Activated T-helper 1 cell treated with anti-CD3 and anti-CD28 coated beads, Interleukin-12 subunit alpha, Interleukin-12 subunit beta, Interleukin-2, Interleukin-4 antibody, amounts not matched to agents 30 ng/mL and 10 ng/mL and 1 ng/mL, durations not matched to agents 14 hours and 24 hours and 36 hours (primary cell): ENCODE measurements around the gene PCDH15. TPM values are rescaled to one million over a fixed set of nuclear protein-coding genes. Genes with fewer than 3 reads are reported as not detected.
"Not testable (repeated sequence)": the region's sequence is repeated elsewhere in the genome, so short reads cannot be mapped to it uniquely, and the experiment has no call there.

ENCODE experiments used
- DNase-seq: peaks from one replicate; pipeline ENCODE4 v3.0.0; 2021; ENCODE audit warnings: low spot score
- H3K27ac Mint-ChIP-seq: one replicate; pipeline ENCODE4 v1.8.0; 2021; ENCODE audit warnings: mild to moderate bottlenecking, mixed read lengths
- H3K27me3 Mint-ChIP-seq: one replicate; pipeline ENCODE4 v1.8.0; 2022; ENCODE audit warnings: mild to moderate bottlenecking, moderate library complexity, mixed read lengths; ENCODE audit not compliant: insufficient read depth
- H3K36me3 Mint-ChIP-seq: one replicate; pipeline ENCODE4 v1.8.0; 2021; ENCODE audit warnings: low read depth, mixed read lengths
- H3K4me1 Mint-ChIP-seq: one replicate; pipeline ENCODE4 v1.8.0; 2021; ENCODE audit warnings: low read depth, mixed read lengths
- H3K4me3 Mint-ChIP-seq: one replicate; pipeline ENCODE4 v1.8.0; 2021; ENCODE audit warnings: mild to moderate bottlenecking, moderate library complexity, mixed read lengths
- H3K9me3 Mint-ChIP-seq: one replicate; pipeline ENCODE4 v1.8.0; 2021; ENCODE audit warnings: mixed read lengths
- intact Hi-C: fragments of 100-400 bp; cut with micrococcal nuclease; formaldehyde crosslinking; loops from one replicate; pipeline ENCODE4 v1.15.1; 2024
- total RNA-seq: library from RNA; stranded (reverse); gene quantifications from 2 replicates; pipeline ENCODE4 v1.2.3, GENCODE V29; 2022

PCDH15 gene
- total RNA-seq, 1 donor from 2014 or later: not detected

DNA sequence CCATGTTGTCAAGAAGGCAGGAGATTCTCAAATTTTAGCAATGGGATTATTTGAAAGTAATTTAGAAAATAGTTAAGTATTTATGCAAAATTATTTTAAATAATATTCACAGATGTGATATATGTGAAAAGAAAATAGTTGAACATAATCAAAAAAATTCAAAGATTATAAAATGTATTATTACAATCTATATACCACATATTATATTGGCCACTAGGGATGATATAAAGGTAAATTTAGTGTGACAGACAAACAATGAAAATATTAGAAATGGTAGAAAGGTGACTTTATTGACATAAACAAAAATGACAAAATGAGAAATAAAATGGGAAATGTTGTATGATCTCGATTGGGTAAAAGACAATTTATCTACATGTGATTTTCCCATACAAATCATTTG, 385.5 kb downstream of the PCDH15 start:
- intact Hi-C loops: no loop called here
- Mint-ChIP-seq H3K4me1 (no peaks in the 10 kb centered on the region), H3K27ac (no peak overlapping the region)

DNA sequence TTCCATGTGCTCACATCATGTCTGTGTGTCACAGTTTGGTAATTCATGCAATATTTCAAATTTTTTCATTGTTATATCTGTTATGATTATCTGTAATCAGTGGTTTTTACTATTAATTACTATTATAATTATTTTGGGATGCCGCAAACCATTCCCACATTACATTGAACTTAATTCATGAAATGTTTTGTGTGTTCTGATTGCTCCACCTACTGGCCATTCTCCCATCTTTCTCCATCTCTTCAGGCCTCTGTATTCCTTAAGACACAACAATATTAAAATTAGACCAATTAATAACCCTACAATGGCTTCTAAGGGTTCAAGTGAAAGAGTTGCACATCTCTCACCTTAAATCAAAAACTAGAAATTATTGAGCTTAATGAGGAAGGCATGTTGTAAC, 398.5 kb downstream of the PCDH15 start:
- Mint-ChIP-seq H3K36me3 (no peaks in the 10 kb centered on the region), H3K4me1 (no peaks in the 10 kb centered on the region), H3K4me3 (no peak overlapping the region), H3K27me3 (no peaks in the 10 kb centered on the region), H3K9me3 (no peaks in the 10 kb centered on the region), H3K27ac (no peak overlapping the region)
- intact Hi-C loops: no loop called here
- DNase-seq: no peak

More for the DNA sequence above, 385.5 kb downstream of the PCDH15 start:
- no peaks in the 10 kb centered on the region for H3K36me3 Mint-ChIP-seq
- no peaks in the 10 kb centered on the region for H3K9me3 Mint-ChIP-seq
- no peak for DNase-seq
- no peak overlapping the region for H3K4me3 Mint-ChIP-seq
- no peaks in the 10 kb centered on the region for H3K27me3 Mint-ChIP-seq

DNA sequence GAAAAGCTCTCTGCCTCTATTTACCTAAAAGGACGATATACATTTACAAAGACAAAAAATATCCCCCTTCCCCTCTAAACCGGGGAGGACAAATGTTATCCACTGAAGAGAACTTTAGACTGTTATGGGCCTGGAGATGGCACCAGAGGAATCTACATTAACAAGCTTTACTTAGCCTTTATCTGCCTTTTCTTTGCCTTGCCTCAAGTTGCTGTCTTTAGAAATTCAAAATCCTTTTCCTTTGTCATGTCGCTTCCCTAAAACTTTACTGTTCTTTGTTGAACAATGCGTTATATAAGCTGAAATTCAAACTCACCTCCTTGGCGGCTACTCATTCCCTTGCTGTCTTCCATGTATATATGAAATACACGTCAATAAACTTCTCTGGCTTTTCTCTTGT, 405.0 kb downstream of the PCDH15 start:
- Mint-ChIP-seq H3K27me3 (no peaks in the 10 kb centered on the region), H3K36me3 (no peaks in the 10 kb centered on the region), H3K27ac (no peak overlapping the region), H3K4me3 (no peak overlapping the region), H3K4me1 (no peaks in the 10 kb centered on the region), H3K9me3 (peaks cover 4% of the 10 kb centered on the region)
- intact Hi-C loops: no loop called here
- no peak for DNase-seq

DNA sequence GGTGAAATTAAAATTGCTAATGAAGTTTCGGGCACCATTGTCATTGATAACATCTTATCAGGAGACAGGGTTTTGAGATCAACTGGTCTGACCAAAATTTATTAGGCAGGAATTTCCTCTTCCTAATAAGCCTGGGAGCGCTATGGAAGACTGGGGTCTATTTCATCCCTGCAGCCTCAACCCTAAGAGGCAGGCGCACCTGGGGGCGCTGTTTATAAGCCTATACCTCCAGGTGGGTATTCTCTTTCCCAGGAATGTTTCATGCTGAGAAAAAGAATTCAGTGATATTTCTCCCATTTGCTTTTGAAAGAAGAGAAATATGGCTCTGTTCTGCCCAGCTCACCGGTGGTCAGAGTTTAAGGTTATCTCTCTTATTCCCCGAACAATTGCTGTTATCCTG, 406.4 kb downstream of the PCDH15 start:
- intact Hi-C loops, H3K4me3 Mint-ChIP-seq, H3K27me3 Mint-ChIP-seq, DNase-seq, H3K4me1 Mint-ChIP-seq, H3K27ac Mint-ChIP-seq, H3K9me3 Mint-ChIP-seq, H3K36me3 Mint-ChIP-seq: not testable (repeated sequence)

DNA sequence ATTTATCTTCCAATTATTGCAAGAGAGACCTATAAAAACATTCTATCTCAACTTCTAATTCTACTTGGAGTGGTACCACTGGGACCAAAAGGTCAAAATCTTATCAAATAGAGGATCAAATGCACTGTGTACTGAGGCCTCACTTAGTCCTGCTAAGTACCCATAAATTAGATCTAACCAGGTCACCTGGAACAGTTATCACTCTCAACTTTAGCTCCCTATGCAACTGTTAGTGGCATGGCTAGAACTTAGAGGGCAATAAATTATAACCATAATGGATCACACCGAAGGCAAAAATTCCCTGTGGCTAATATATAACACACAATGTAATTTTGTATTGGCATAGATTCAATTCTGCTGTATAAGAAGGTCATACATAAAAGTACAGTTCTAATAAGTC, 428.9 kb downstream of the PCDH15 start:
- no peak for DNase-seq
- no peaks in the 10 kb centered on the region for H3K36me3 Mint-ChIP-seq
- intact Hi-C loops: no loop called here
- no peak overlapping the region for H3K27ac Mint-ChIP-seq
- H3K4me1 Mint-ChIP-seq: no peaks in the 10 kb centered on the region
- no peaks in the 10 kb centered on the region for H3K9me3 Mint-ChIP-seq
- H3K4me3 Mint-ChIP-seq: no peak overlapping the region
- H3K27me3 Mint-ChIP-seq: no peaks in the 10 kb centered on the region

DNA sequence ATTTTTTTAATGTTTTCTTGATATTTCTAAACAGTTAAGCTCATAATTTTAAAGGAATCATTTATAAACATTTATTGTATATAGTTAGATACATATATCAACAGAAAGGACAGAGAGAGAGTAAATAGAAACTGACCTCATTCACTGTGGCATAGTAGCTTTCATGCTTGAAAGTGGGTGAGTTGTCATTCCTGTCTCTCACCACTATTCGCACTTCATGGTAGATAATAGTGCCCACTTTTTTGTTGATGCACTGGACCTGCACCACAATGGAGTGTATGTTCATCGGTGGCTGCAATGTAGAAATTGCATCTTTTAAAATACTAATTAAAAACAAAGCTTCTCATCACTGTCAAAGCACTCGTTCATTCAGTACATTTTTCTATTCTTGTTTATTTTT, 432.0 kb downstream of the PCDH15 start:
- H3K4me3 Mint-ChIP-seq: no peak overlapping the region
- no peaks in the 10 kb centered on the region for H3K4me1 Mint-ChIP-seq
- no peak overlapping the region for H3K27ac Mint-ChIP-seq
- H3K27me3 Mint-ChIP-seq: no peaks in the 10 kb centered on the region
- intact Hi-C loops: no loop called here
- H3K9me3 Mint-ChIP-seq: no peaks in the 10 kb centered on the region
- no peaks in the 10 kb centered on the region for H3K36me3 Mint-ChIP-seq
- no peak for DNase-seq

DNA sequence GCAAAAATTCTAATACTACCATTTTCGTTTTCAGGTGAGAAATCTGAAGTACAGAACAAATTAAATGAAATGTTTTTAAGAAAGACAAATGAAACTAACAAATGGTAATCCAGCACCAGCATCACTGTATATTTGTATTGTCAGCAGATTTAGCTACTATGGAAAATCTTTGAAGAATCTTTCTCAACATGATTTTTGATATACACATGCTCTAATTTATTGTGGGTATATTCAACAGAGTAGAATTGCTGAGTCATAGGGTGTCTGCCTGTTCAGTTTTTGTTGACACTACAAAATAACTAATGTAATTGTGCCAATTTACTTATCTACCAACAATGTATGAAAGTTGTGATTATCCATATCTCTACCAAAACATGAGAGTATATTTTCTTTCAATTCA, 437.6 kb downstream of the PCDH15 start:
- no peak for DNase-seq
- Mint-ChIP-seq H3K27me3 (no peaks in the 10 kb centered on the region), H3K4me1 (no peaks in the 10 kb centered on the region), H3K36me3 (no peaks in the 10 kb centered on the region), H3K9me3 (peaks cover 8% of the 10 kb centered on the region), H3K27ac (no peak overlapping the region), H3K4me3 (no peak overlapping the region)
- intact Hi-C loops: no loop called here

DNA sequence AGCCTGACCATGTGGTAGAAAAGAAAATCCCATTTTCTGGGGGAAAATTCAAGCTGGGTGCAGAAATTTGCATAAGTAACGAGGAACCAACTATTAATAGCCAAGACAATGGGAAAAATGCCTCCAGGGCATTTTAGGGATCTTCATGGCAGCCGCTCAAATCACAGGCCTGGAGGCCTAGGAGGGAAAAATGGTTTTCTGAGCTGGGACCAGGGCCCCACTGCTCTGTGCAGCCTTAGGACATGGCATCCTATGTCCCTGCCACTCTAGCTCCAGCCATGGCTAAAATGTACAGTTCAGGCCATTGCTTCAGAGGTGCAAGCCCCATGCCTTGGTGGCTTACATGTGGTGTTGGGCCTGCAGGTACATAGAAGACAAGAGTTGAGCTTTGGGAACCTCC, 459.0 kb downstream of the PCDH15 start:
- H3K27ac Mint-ChIP-seq: no peak overlapping the region

DNA sequence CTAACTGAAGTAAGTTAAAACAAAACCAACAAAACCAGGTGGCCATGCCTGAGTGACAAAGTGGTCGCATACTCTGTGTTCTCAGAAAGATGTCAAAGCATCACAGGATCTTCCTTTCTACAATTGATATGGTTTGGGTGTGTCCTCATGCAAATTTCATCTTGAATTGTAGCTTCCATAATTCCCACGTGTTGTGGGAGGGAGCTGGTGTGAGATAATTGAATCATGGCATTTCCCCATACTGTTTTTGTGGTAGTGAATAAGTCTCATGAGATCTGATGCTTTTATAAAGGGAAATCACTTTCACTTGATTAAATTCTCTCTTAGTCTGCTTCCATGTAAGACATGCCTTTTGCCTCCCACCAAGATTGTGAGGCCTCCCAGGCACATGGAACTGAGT, 465.7 kb downstream of the PCDH15 start:
- no peaks in the 10 kb centered on the region for H3K27me3 Mint-ChIP-seq
- H3K36me3 Mint-ChIP-seq: no peaks in the 10 kb centered on the region
- no peak overlapping the region for H3K4me3 Mint-ChIP-seq
- H3K9me3 Mint-ChIP-seq: peaks cover 15% of the 10 kb centered on the region
- no peak for DNase-seq
- no peaks in the 10 kb centered on the region for H3K4me1 Mint-ChIP-seq
- no peak overlapping the region for H3K27ac Mint-ChIP-seq
- intact Hi-C loops: no loop called here

More for the DNA sequence above, 459.0 kb downstream of the PCDH15 start:
- Mint-ChIP-seq H3K4me3 (no peak overlapping the region), H3K4me1 (no peaks in the 10 kb centered on the region), H3K36me3 (no peaks in the 10 kb centered on the region), H3K27me3 (no peaks in the 10 kb centered on the region), H3K9me3 (peaks cover 20% of the 10 kb centered on the region)
- no peak for DNase-seq
- intact Hi-C loops: no loop called here

DNA sequence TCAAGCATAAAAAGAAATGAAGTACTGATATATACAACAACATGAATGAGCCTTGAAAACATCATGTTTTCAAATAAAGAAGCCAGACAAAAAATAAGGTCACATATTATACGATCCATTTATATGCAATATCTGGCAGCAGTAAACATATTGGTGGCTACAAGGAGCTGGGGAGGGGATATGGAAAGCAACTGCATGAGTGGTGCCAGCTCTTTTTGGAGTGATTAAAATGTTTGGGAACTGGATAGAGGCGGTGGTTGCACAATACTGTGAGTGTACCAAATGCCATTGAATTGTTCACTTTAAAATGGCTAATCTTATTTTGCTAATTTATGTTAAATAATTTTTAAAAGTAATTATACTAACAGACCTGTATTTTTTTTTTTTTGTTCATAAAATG, 481.7 kb downstream of the PCDH15 start:
- H3K27me3 Mint-ChIP-seq: no peaks in the 10 kb centered on the region
- no peaks in the 10 kb centered on the region for H3K36me3 Mint-ChIP-seq
- peaks cover 9% of the 10 kb centered on the region for H3K9me3 Mint-ChIP-seq
- intact Hi-C loops: no loop called here
- no peak overlapping the region for H3K27ac Mint-ChIP-seq
- DNase-seq: no peak
- no peak overlapping the region for H3K4me3 Mint-ChIP-seq
- no peaks in the 10 kb centered on the region for H3K4me1 Mint-ChIP-seq

DNA sequence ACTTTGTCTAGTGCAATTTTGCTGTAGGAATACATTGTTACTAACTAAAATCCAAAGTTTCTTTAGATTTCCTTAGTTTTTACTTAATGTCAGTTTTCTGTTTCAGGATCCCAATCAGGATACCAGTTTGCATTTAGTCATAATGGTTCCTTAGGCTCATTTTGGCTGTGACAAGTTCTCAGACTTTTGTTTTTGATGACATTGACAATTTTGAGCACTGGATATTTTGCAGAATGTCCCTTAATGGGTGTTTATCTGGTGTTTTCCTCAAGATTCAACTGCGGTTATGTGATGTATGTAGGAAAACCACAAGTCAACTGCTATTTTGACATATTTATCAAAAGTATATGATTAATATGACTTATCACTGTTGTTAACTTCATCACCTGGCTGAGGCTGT, 482.6 kb downstream of the PCDH15 start:
- no peaks in the 10 kb centered on the region for H3K4me1 Mint-ChIP-seq
- peaks cover 9% of the 10 kb centered on the region for H3K9me3 Mint-ChIP-seq
- H3K27me3 Mint-ChIP-seq: no peaks in the 10 kb centered on the region
- intact Hi-C loops: no loop called here
- H3K36me3 Mint-ChIP-seq: no peaks in the 10 kb centered on the region
- H3K4me3 Mint-ChIP-seq: no peak overlapping the region
- no peak overlapping the region for H3K27ac Mint-ChIP-seq
- DNase-seq: no peak

DNA sequence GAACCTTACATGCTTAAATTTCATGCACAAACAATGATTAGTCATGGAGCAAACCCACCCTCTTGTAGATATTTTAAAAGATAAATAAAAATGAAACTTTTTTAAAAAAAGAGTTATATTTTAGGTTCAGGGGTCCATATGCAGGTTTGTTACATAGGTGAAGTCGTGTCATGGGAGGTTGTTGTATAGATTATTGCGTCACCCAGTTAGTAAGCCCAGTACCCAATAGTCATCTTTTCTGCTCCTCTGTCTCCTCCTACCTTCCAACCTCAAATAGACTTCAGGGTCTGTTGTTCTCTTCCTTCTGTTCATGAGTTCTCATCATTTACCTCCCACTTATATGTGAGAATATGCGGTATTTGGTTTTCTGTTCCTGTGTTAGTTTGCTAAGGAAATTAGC, 486.6 kb downstream of the PCDH15 start:
- H3K9me3 Mint-ChIP-seq: peaks cover 9% of the 10 kb centered on the region
- intact Hi-C loops: no loop called here
- H3K4me1 Mint-ChIP-seq: no peaks in the 10 kb centered on the region
- no peaks in the 10 kb centered on the region for H3K27me3 Mint-ChIP-seq
- no peak overlapping the region for H3K27ac Mint-ChIP-seq
- DNase-seq: no peak
- no peak overlapping the region for H3K4me3 Mint-ChIP-seq
- no peaks in the 10 kb centered on the region for H3K36me3 Mint-ChIP-seq

DNA sequence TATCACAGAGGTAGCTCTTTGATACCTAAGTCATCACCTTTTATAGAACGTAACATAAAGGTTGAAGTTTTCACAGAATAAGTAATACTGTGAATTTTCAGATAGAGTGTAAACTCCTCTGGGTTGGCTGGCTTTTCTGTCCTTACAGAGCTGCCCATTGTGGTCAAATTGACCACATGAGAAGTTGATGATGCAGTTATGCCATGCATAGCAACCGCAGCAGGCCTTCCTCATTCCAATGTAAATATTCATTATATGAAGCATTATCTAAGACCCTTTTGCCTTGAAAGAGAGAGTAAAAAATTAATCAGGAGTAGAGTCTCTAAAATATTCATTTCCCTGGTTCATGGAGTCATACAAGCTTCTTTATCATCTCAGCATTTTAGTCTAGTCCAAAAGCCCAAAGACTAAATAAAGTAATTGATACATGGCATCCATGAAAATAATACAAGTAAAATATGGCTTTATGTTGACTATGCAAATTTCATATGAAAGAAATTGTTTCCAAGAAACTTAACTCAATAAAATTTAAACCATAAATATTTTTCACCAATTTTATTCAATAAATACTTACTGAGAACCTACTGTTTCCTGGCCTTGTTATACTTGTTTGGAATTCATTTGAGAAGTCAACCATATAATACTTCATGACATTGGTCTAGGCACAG, 516.4 kb downstream of the PCDH15 start:
- intact Hi-C loops: no loop called here
- DNase-seq: no peak
- Mint-ChIP-seq H3K36me3 (no peaks in the 10 kb centered on the region), H3K27me3 (no peaks in the 10 kb centered on the region), H3K27ac (no peak overlapping the region), H3K4me3 (no peak overlapping the region), H3K4me1 (no peaks in the 10 kb centered on the region), H3K9me3 (peaks cover 6% of the 10 kb centered on the region)

DNA sequence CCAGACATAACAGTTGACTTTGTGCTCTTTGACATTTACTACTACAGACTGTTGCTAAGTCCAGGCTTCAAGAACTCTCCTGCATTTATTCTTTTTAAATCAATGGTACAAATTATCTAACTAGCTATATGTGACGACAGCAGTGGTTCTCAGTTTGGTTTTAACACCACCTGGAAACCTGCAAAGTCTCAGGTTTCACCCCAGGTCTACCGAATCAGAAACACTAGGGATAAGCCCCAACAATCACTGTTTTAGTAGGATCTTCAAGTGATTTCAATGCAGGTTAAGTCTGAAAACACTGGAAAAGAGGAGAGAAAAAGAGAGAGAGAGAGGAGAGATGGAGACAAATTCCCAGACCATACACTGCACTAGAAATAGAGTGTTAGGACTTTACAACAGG, 519.0 kb downstream of the PCDH15 start:
- Mint-ChIP-seq H3K27me3 (no peaks in the 10 kb centered on the region), H3K9me3 (no peaks in the 10 kb centered on the region), H3K36me3 (no peaks in the 10 kb centered on the region), H3K4me3 (no peak overlapping the region), H3K4me1 (no peaks in the 10 kb centered on the region), H3K27ac (no peak overlapping the region)
- intact Hi-C loops: no loop called here
- no peak for DNase-seq
